DOHH2 (cell line): ENCODE data around the gene USF2.

ENCODE experiments used
- CTCF ChIP-seq: fragments of 200-600 bp; sonication (generic); IDR thresholded peaks from one replicate; pipeline ENCODE4 v1.5.1; 2014; ENCODE audit warnings: antibody characterized with exemption, mild to moderate bottlenecking, low read depth, low read length; ENCODE audit not compliant: poor library complexity, severe bottlenecking
- EZH2phosphoT487 ChIP-seq: fragments of 200-600 bp; sonication (generic); IDR thresholded peaks from 2 replicates; pipeline ENCODE4 v1.6.1; 2017; ENCODE audit warnings: borderline replicate concordance, mild to moderate bottlenecking, antibody characterized with exemption, low read length, moderate library complexity, mixed read lengths

DNA sequence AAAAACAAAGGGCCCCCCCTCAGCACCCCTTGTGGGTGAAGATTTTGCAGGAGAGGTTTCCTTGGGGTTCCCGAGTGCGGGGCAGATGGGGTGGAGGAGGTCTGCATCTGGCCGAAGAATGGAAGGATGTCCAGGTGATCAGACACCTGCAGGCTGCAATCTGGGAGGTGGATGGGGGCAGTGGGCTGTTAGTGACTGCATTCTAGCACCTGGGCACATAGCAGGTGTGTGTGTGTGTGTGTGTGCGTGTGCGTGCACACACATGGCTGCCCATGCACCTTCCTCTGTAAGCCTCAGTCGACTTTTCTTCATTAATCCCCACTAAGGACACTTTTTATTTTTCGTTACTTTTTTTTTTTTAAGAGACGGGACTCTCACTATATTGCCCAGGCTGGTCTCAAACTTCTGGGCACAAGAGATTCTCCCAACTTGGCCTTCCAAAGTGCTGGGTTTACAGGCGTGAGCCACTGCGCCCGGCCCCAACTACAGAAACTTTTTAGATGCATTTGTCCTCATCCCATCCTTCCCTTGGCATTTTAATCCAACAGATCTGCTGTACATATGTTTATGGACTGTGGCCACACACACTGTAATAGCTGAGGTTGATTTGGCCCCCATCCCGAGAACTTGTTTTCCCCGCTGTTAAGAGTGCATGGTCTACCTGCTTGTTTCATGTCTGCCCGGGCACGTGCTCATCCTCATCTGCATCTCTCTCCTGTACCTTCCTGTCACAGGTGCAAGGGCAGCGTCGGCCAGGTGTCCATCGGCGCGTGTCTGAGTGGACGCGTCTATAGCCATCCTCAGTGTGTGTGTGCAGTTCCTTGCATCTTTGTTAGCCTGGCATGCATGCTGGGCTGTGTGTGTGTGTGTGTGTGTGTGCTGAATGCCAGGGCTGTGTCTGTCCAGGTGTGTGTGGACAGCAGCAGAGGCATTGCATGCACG is 23.9 kb downstream of the USF2 start:
- no peak for TF ChIP-seq CTCF
- TF ChIP-seq EZH2phosphoT487 = no peak
